ENCODE measurements around the gene PIPOX. TPM values are rescaled to one million over a fixed set of nuclear protein-coding genes. Genes with fewer than 3 reads are reported as not detected.

PIPOX gene
- total and polyA plus RNA-seq, 2 of the 8 experiments (the other 6 are each of a cell fraction or from before 2014, with no cell fraction given) = 57.2 to 99.6 TPM

DNA sequence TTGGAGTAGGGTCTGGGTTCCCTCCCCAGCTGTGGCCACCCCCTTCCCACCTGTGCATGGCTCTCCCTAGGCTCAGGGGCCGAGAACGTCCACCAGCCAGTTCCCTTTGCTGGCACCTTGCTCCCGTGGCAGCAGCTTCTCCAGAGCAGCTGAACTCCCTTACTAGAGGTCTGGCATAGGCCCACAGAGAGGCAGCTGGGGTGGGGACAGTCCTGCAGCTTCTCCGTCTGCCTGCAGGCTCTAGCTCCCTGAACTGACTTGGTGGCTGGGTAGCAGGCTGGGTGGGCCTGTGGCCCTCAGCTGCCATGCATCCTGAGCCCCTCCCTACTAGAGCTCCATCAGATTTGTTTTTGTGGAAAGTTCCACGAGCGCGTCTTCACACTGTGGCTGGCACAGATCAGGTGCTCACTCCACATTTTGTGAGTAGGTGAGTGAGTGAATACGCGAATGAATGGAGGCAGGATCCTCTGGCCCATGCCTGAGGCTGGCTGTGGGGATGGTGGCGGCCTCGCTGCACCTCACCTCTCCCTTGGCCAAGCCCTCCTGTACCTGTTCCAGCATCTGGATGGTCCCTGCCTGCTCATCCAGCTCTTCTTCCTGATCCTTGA, 51.3 kb downstream of the PIPOX start:
- H2BK120ac ChIP-seq (replicated peaks; ENCODE audit: low read depth, low read length) = no peak overlapping the region
- H2BK15ac ChIP-seq (ENCODE audit: low read length) = no peak overlapping the region
- H3K14ac ChIP-seq (ENCODE audit: insufficient read length) = no peak overlapping the region
- H3K23me2 ChIP-seq (ENCODE audit: low read depth, low read length) = no peaks in the 10 kb centered on the region; the same call in 1 of the 2 replicates
- no peak overlapping the region for H3K18ac ChIP-seq (ENCODE audit: extremely low read depth, low read length)
- no peak overlapping the region for H3K4ac ChIP-seq (replicated peaks; ENCODE audit: insufficient read length, low read depth, low read length)
- no peaks in the 10 kb centered on the region for H3K9me3 ChIP-seq (ENCODE audit: insufficient read depth in 2 of 2, low read depth in 1 of 2, low read length in 1 of 2)
- H3K56ac ChIP-seq (replicated peaks; ENCODE audit: insufficient read length, low read depth, low read length) = no peak overlapping the region
- POLR2A ChIA-PET (ENCODE audit: partially characterized antibody) = interaction anchor here (0.8 to 1.1 kb wide), 3 partner anchors 11 to 126 kb away, joined by 3 read pairs; no protein-coding TSS in a partner anchor
- H3K4me1 ChIP-seq (replicated peaks in 1 of 4; ENCODE audit: control insufficient read depth in 3 of 4, insufficient read depth in 4 of 4, low read length in 3 of 4) = peaks cover 0 to 3% (median 1%) of the 10 kb centered on the region in 4 experiments; a peak in 1 of 7 replicates
- H4K20me1 ChIP-seq (replicated peaks in 1 of 2; ENCODE audit: control insufficient read depth in 1 of 2, insufficient read depth in 2 of 2, low read length in 2 of 2) = peaks cover 0 to 2% of the 10 kb centered on the region in 2 experiments
- no peak overlapping the region for H3K23ac ChIP-seq (ENCODE audit: insufficient read length)
- 94% methylated on average over 11 of the region's 11 CpGs; no CpG with 5 or more reads in 1 of the 2 experiments for WGBS, 2 experiments (ENCODE audit: extremely low coverage in 1 of 2, insufficient coverage in 1 of 2, insufficient read length in 1 of 2, insufficient replicate concordance in 2 of 2, low coverage in 1 of 2, low lambda C conversion rate in 2 of 2, missing lambda C conversion rate in 1 of 2)
- no peak overlapping the region for H4K91ac ChIP-seq (replicated peaks; ENCODE audit: insufficient read length, low read length)
- no peak overlapping the region for H2AK5ac ChIP-seq (ENCODE audit: low read depth, low read length)
- DNase-seq (ENCODE audit: low read depth in 1 of 2, low spot score in 2 of 2) (no peak), FAIRE-seq (no peak)
- CTCF ChIA-PET (ENCODE audit: partially characterized antibody) = interaction anchor here (0.6 to 1.4 kb wide), 4 partner anchors 47 to 293 kb away, joined by 3 to 4 read pairs (median 3); no protein-coding TSS in a partner anchor
- H2BK5ac ChIP-seq (ENCODE audit: low read depth, low read length) = no peak overlapping the region
- no peaks in the 10 kb centered on the region for H3K79me1 ChIP-seq (ENCODE audit: low read depth, low read length)
- no peaks in the 10 kb centered on the region for H3K79me2 ChIP-seq (ENCODE audit: control insufficient read depth in 1 of 2, insufficient read depth in 2 of 2, low read length in 2 of 2)
- no peak overlapping the region for H3K9ac ChIP-seq (replicated peaks in 1 of 4; ENCODE audit: extremely low read depth in 1 of 4, low read depth in 3 of 4, low read length in 3 of 4)
- peaks cover 3 to 45% (median 21%) of the 10 kb centered on the region in 4 experiments for H3K36me3 ChIP-seq (ENCODE audit: control insufficient read depth in 2 of 4, insufficient read depth in 4 of 4, low read length in 3 of 4)
- no peak overlapping the region for H4K5ac ChIP-seq (ENCODE audit: insufficient read length, low read depth, low read length)
- no peak overlapping the region for H2BK12ac ChIP-seq (ENCODE audit: low read depth, low read length)
- no peak overlapping the region for H2AFZ ChIP-seq (ENCODE audit: low read length)
- H4K8ac ChIP-seq (ENCODE audit: extremely low read depth, insufficient read depth, low read length) = no peak overlapping the region
- H3K27me3 ChIP-seq (replicated peaks in 1 of 4; ENCODE audit: control insufficient read depth in 3 of 4, extremely low read depth in 1 of 4, insufficient read depth in 3 of 4, low read length in 3 of 4) = no peaks in the 10 kb centered on the region
- H3K27ac ChIP-seq (ENCODE audit: low read depth, low read length) = no peak overlapping the region
- no peak overlapping the region for H3K4me2 ChIP-seq (ENCODE audit: insufficient read depth in 1 of 2, low read depth in 2 of 2, low read length in 2 of 2)
- no peak overlapping the region for H2BK20ac ChIP-seq (ENCODE audit: low read length)
- H3K4me3 ChIP-seq (ENCODE audit: extremely low read depth in 1 of 4, insufficient read depth in 2 of 4, low read depth in 3 of 4, low read length in 4 of 4) = no peak overlapping the region
- TF ChIP-seq YY1 (IDR thresholded peaks at IDR 0.05; ENCODE audit: low read depth, low read length) (no peak), JUN (IDR thresholded peaks at IDR 0.05; ENCODE audit: low read depth, low read length) (no peak), GABPA (IDR thresholded peaks at IDR 0.05; ENCODE audit: borderline replicate concordance, insufficient read depth, low read length) (no peak), NRF1 (IDR thresholded peaks at IDR 0.05; ENCODE audit: low read depth, low read length) (no peak), CEBPB (IDR thresholded peaks at IDR 0.05; ENCODE audit: low read depth, low read length) (no peak), E2F6 (IDR thresholded peaks at IDR 0.05) (no peak), HDAC6 (IDR thresholded peaks at IDR 0.05; ENCODE audit: low read depth, low read length) (no peak), CREB1 (IDR thresholded peaks at IDR 0.05) (no peak), TCF12 (IDR thresholded peaks at IDR 0.05; ENCODE audit: low read depth, low read length) (no peak), SP2 (IDR thresholded peaks at IDR 0.05; ENCODE audit: low read length) (no peak), CBX8 (IDR thresholded peaks at IDR 0.05; ENCODE audit: borderline replicate concordance, low read depth, low read length) (no peak), ATF2 (IDR thresholded peaks at IDR 0.05; ENCODE audit: low read length) (no peak)
